Measurements from ENCODE around the gene EGFR.

GRCh38 chr7:55209366-55209765 lies 190.5 kb downstream of the EGFR start:
- TF ChIP-seq CTCF (IDR thresholded peaks at IDR 0.05; ENCODE audit: low read depth, low read length) (no peak), EZH2phosphoT487 (IDR thresholded peaks at IDR 0.05; ENCODE audit: low read depth) (no peak)
